Right atrium auricular region (tissue), 2 donors: Measurements from ENCODE around the gene NELL1. TPM values are rescaled to one million over a fixed set of nuclear protein-coding genes. Genes with fewer than 3 reads are reported as not detected.
"Not testable (repeated sequence)": the region's sequence is repeated elsewhere in the genome, so short reads cannot be mapped to it uniquely, and the experiment has no call there.

Experiments used
- DNase-seq: peaks from one replicate; pipeline ENCODE4 v3.0.0-alpha.2; 2019; ENCODE audit warnings: low spot score
- H3K27ac ChIP-seq, 2 donors: fragments of 200-600 bp; sonication (generic); 1 replicate in 1 of 2; 2 replicates in 1 of 2; pipeline ENCODE4 v1.5.1; 2016 to 2019
- H3K27me3 ChIP-seq, 2 donors: fragments of 200-600 bp; sonication (generic); one replicate each; pipeline versions ENCODE4 v1.5.1 to v1.6.0; 2017 to 2019
- H3K36me3 ChIP-seq: fragments of 200-600 bp; sonication (generic); one replicate; pipeline ENCODE4 v1.5.1; 2016
- H3K4me1 ChIP-seq, 2 donors: fragments of 200-600 bp; sonication (generic); one replicate each; pipeline versions ENCODE4 v1.5.1 to v1.6.0; 2017 to 2019
- H3K4me3 ChIP-seq, 2 donors: fragments of 200-600 bp; sonication (generic); 1 replicate in 1 of 2; 2 replicates in 1 of 2; pipeline ENCODE4 v1.5.1; 2017 to 2019; ENCODE audit warnings: mild to moderate bottlenecking in 1 of 2, moderate library complexity in 1 of 2
- H3K9me3 ChIP-seq, 2 donors: fragments of 200-600 bp; sonication (generic); one replicate each; pipeline ENCODE4 v1.5.1; 2019
- CTCF ChIP-seq, 2 donors: fragments of 200-600 bp; sonication (generic); IDR thresholded peaks; one replicate each; pipeline ENCODE4 v1.5.1; 2019; ENCODE audit warnings: antibody characterized with exemption in 2 of 2
- total RNA-seq, 2 donors: library from RNA; depleted of rRNA; stranded (reverse); fragments of >200 nt; gene quantifications; one replicate each; pipeline ENCODE4 v1.1.0, GENCODE V29; 2016

NELL1 gene
- total RNA-seq, 2 donors from 2014 or later: not detected

- Histone ChIP-seq H3K27me3 (no peaks in the 10 kb centered on the region), H3K4me1 (no peaks in the 10 kb centered on the region), H3K9me3 (no peaks in the 10 kb centered on the region), H3K4me3 (no peak overlapping the region), H3K27ac (no peak overlapping the region), H3K36me3 (no peaks in the 10 kb centered on the region)
- TF ChIP-seq CTCF (IDR thresholded peaks at IDR 0.05): no peak
- DNase-seq: no peak
Observed at GRCh38 chr11:21133722-21134121, 464.3 kb downstream of the NELL1 start.

- no peaks in the 10 kb centered on the region for H3K36me3 ChIP-seq
- H3K4me1 ChIP-seq: no peaks in the 10 kb centered on the region
- no peaks in the 10 kb centered on the region for H3K27me3 ChIP-seq
- no peaks in the 10 kb centered on the region for H3K9me3 ChIP-seq
- no peak for DNase-seq
- no peak overlapping the region for H3K4me3 ChIP-seq
- TF ChIP-seq CTCF (IDR thresholded peaks at IDR 0.05): no peak
- H3K27ac ChIP-seq: no peak overlapping the region
Observed at GRCh38 chr11:21137803-21138202, 468.4 kb downstream of the NELL1 start.

- not testable (repeated sequence) for H3K27ac ChIP-seq, H3K27me3 ChIP-seq, DNase-seq, H3K36me3 ChIP-seq, H3K4me3 ChIP-seq, H3K9me3 ChIP-seq, H3K4me1 ChIP-seq
Observed at GRCh38 chr11:21141557-21141956, 472.2 kb downstream of the NELL1 start.

GRCh38 chr11:21142007-21142406, 472.6 kb downstream of the NELL1 start:
- no peaks in the 10 kb centered on the region for H3K4me1 ChIP-seq
- TF ChIP-seq CTCF (IDR thresholded peaks at IDR 0.05): peak in 1 of 2 donors; percentile 37
- no peaks in the 10 kb centered on the region for H3K36me3 ChIP-seq
- no peak for DNase-seq
- no peaks in the 10 kb centered on the region for H3K9me3 ChIP-seq
- H3K27me3 ChIP-seq: no peaks in the 10 kb centered on the region
- H3K4me3 ChIP-seq: no peak overlapping the region
- no peak overlapping the region for H3K27ac ChIP-seq

GRCh38 chr11:21144531-21144930, 475.1 kb downstream of the NELL1 start:
- no peak for DNase-seq
- Histone ChIP-seq H3K9me3 (no peaks in the 10 kb centered on the region), H3K4me3 (no peak overlapping the region), H3K27me3 (no peaks in the 10 kb centered on the region), H3K27ac (no peak overlapping the region), H3K36me3 (no peaks in the 10 kb centered on the region), H3K4me1 (no peaks in the 10 kb centered on the region)
- TF ChIP-seq CTCF (IDR thresholded peaks at IDR 0.05): no peak

GRCh38 chr11:21148376-21148775, 479.0 kb downstream of the NELL1 start:
- no peaks in the 10 kb centered on the region for H3K27me3 ChIP-seq
- H3K36me3 ChIP-seq: no peaks in the 10 kb centered on the region
- no peaks in the 10 kb centered on the region for H3K4me1 ChIP-seq
- DNase-seq: no peak
- no peak overlapping the region for H3K4me3 ChIP-seq
- TF ChIP-seq CTCF (IDR thresholded peaks at IDR 0.05): no peak
- H3K9me3 ChIP-seq: no peaks in the 10 kb centered on the region
- H3K27ac ChIP-seq: no peak overlapping the region
